Measurements from ENCODE around the gene SUN5. TPM values are rescaled to one million over a fixed set of nuclear protein-coding genes. Genes with fewer than 3 reads are reported as not detected.

The SUN5 gene
- total RNA-seq, 1 experiment from 2014 or later: not detected

GRCh38 chr20:33033381-33033780 is 29.1 kb upstream of the SUN5 start:
- Histone ChIP-seq H3K18ac (ENCODE audit: insufficient read length, low read depth, low read length) (no peak overlapping the region), H3K9me3 (ENCODE audit: control insufficient read depth, low read depth, low read length) (no peaks in the 10 kb centered on the region), H3K9ac (ENCODE audit: extremely low read depth, insufficient read length, low read length) (no peak overlapping the region), H2AK5ac (ENCODE audit: insufficient read length, low read length) (no peak overlapping the region), H2BK20ac (ENCODE audit: low read depth, low read length, poor library complexity, severe bottlenecking) (no peak overlapping the region), H2BK120ac (ENCODE audit: low read depth, low read length, poor library complexity, severe bottlenecking) (no peak overlapping the region), H2BK15ac (ENCODE audit: low read depth, low read length) (no peak overlapping the region), H3K27ac (ENCODE audit: insufficient read length, low read depth, low read length) (no peak overlapping the region), H2BK12ac (ENCODE audit: insufficient read length, low read depth, low read length) (no peak overlapping the region), H3K4me1 (ENCODE audit: insufficient read depth, low read length) (no peaks in the 10 kb centered on the region), H3K27me3 (ENCODE audit: insufficient read depth, low read length) (no peaks in the 10 kb centered on the region), H3K23me2 (ENCODE audit: insufficient read length, low read depth, low read length, poor library complexity, severe bottlenecking) (no peaks in the 10 kb centered on the region), H3K56ac (ENCODE audit: insufficient read length, low read depth, low read length) (no peak overlapping the region), H4K91ac (ENCODE audit: insufficient read length, low read depth, low read length) (no peak overlapping the region), H3K23ac (ENCODE audit: insufficient read length, low read depth, low read length) (no peak overlapping the region), H3K79me1 (ENCODE audit: insufficient read depth, low read depth, low read length, poor library complexity, severe bottlenecking) (no peaks in the 10 kb centered on the region), H3T11ph (ENCODE audit: low read length) (no peak overlapping the region), H3K14ac (ENCODE audit: insufficient read depth, low read length) (no peak overlapping the region), H3K4me2 (ENCODE audit: insufficient read depth, insufficient read length, low read length) (no peak overlapping the region), H2BK5ac (ENCODE audit: insufficient read length, low read length) (no peak overlapping the region), H3K4ac (ENCODE audit: low read depth, low read length) (no peak overlapping the region), H3K79me2 (ENCODE audit: insufficient read depth, low read length) (no peaks in the 10 kb centered on the region), H4K8ac (replicated peaks; ENCODE audit: insufficient read length, low read depth, low read length) (no peak overlapping the region), H4K20me1 (ENCODE audit: control insufficient read depth, insufficient read depth, insufficient read length) (no peaks in the 10 kb centered on the region), H4K5ac (ENCODE audit: insufficient read length, low read depth, low read length) (no peak overlapping the region), H2AFZ (ENCODE audit: low read length) (no peak overlapping the region)
- no peak for TF ChIP-seq CTCF (conservative IDR thresholded peaks at IDR 0.05)
- WGBS (ENCODE audit: extremely low coverage, insufficient read length, low lambda C conversion rate): no CpG with 5 or more reads among the region's 5 CpGs
- Mint-ChIP-seq H3K27ac (no peak overlapping the region), H3K4me1 (no peaks in the 10 kb centered on the region), H3K36me3 (ENCODE audit: insufficient read depth in 1 of 3, low read depth in 3 of 3) (no peaks in the 10 kb centered on the region), H3K4me3 (no peak overlapping the region), H3K9me3 (peaks cover 2 to 4% of the 10 kb centered on the region in 2 experiments; a peak in 3 of 5 replicates), H3K27me3 (ENCODE audit: low read depth) (peaks cover 22% of the 10 kb centered on the region)
- DNase-seq: no peak
